NCI-H2107 (cell line): ENCODE results near the gene ACER3.
A peak's percentile ranks its signal among the peaks of the same experiment; 100 is the strongest.
"Not testable (repeated sequence)": the region's sequence is repeated elsewhere in the genome, so short reads cannot be mapped to it uniquely, and the experiment has no call there.

Experiments used
- DNase-seq: peaks from one replicate; lab custom pipeline; 2025; lab: John Stamatoyannopoulos, UW

Gene ACER3

DNA sequence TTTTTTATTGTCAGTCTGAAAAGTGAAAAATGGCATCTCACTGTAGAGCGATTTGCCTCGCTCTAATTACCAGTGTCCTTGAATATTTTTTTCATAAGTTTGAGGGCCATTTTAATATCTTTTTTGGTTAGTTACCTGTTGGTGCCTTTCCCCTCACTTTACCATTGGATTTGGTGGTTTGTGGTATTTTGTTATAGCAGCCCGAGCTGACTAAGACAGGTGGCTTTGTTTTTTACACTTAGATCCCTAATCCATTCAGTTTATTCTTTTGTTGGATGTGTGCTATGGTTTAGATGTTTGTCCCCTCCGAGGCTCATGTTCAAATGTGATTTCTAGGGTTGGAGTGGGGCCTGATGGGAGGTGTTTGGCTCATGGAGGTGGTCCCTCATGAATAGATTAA, 199.5 kb downstream of the ACER3 start:
- DNase-seq = no peak

DNA sequence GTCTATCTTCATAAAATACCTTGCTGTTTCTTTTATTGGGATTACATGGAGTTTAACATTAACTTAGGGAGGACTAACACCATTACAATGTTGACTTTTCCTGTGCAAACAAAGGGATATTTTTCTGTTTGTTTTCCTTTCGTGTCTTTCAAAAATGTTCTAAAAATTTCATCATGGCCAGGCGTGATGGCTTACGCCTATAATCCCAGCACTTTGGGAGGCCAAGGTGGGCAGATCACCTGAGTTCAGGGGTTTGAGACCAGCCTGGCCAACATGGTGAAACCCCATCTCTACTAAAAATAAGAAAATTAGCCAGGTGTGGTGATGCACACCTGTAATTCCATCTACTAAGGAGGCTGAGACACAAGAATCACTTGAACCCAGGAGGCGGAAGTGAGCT, 200.5 kb downstream of the ACER3 start:
- DNase-seq = not testable (repeated sequence)

DNA sequence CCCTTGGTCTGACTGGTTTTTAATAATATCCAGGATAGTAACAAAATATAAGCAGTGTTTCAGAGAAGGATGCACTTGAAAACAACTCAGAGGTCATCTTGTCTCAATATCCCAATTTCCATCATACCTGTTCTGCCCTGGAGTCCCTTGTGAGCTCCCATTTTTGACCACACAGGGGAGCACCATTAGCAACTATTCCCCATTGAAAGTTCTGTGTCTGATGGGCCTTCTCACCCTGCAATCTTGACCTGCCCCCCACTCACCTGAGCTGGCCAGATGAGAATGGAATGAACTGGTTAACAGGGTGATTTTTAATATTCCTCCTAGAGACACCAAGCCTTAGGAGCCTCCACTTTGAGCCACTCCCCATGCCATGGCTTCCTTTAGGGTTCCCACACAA, 202.2 kb downstream of the ACER3 start:
- no peak for DNase-seq

DNA sequence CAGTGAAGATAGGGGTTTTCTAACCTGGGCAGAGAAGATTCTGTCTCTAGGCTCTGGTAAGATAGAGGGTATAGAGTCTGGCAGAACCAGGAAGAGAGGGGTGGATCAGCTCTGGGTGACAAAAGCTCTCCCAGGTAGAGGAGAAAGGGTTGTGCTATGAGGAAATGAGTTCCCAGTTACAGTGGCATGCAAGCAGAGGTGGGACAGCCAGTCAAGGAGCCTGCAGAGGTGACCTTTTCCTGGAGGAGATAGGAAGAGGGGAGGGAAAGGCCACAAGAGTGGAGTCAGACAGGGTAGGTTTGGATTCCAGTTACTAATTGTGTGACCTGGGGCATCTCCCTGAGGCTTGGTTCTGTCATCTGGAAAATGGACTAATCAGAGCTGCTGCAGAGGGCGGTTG, 202.7 kb downstream of the ACER3 start:
- DNase-seq = no peak

DNA sequence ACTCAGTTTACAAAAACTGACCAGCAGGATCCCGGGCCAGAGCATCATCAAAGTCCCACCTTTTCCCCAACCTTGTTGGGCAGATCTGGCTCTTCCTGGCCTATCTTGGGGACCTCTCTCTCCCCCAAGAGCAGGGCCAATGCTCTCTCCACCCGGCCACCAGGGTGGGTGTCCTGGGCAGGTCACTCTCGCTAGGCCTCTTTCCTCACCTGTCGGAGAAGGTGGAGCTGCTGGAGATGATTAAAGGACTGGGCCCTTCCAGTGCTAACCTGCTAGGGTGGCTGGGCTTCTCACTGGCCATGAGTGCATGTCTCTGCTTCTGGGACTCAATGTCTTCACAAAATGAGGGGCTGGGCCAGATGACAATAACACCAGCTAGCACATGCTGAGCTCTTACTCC, 203.1 kb downstream of the ACER3 start:
- DNase-seq = no peak

DNA sequence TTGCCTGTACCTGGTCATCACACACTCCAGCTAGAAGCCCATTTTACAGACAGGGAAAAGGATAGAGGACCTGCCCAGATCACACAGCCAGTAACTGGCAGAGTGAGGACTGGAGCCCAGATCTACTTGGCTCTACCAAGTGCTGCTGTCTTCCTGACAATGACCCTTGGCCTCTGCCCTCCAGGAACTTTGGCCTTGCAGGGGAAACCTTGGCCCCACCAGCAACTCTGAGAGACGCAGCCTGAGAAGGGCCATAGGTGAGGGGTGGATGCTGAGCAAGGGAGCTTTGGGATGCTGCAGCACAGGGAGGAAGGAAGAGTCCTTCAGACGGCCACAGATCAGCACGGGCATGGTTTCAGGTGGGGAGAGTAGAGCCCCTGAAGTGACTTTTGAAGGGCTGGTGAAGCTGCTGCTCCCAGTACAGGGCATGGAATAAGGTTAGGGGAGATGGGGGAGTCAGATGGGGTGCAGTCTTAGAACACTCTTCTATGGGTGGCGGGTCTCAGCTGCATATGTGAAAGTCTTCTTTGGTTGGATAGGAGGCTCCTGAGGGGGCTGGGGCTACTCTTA, 204.0 kb downstream of the ACER3 start:
- DNase-seq = no peak

DNA sequence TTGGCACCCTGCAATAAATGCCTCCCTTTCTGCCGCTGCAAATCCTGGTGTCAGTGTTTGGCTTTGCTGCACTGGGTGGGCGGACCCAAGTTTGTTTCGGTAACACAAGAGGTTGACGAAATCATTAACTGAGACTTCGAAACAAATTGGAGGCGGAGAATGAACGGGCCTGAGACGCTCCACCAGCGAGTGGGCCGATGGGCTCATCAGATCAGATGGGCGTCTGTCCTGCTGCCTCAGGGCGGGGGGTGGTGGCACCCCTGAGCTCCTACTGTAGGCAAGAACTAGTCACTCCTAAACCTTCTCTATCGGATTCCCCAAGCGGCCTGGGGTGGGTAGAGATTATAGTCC, 205.1 kb downstream of the ACER3 start:
- DNase-seq = no peak

DNA sequence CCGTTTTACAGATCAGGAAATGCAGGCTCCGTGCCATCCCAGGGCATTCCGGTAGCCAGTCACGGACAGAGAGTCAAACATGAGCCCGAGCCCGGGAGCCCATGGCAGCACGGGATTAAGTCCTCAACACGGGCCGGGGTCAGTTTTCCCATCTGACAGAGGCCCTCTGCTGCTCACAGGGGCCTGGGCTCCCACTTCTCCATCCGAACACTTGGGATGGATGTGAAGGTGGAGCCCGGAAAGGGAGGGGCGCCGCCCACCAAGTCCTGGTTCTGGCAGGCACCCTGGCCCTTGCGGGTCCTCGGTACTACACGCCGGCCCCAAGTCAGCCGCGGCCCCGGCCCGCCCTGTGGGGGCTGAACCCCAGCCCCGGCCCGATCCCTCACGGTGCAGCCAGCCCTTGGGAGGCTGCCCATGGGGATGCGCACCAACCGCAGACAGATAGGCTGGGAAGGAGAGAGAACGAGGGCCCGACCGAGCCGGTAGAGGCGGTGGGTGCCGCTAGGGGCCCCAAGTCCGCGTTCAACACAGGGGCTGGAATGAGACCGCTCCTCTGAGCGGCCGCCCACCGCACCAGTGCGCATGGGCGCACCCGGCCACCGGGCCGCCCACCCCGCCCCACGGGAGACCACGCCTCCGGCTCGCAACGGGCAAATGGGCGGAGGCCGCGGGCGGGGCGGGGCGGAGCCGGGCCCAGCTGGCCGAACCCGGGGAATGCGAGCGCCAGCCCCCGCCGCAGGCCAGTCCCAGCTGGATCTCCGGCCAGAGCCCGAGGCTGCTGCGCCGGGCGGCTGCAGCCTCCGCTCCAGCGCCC, 205.7 kb downstream of the ACER3 start, which contains the start of gene CAPN5:
CAPN5 (plus strand) TSS at position 743 of the 814 bp plus-strand sequence. CDS start 17,916 bp downstream, outside the sequence.
- peak; percentile 25 for DNase-seq

DNA sequence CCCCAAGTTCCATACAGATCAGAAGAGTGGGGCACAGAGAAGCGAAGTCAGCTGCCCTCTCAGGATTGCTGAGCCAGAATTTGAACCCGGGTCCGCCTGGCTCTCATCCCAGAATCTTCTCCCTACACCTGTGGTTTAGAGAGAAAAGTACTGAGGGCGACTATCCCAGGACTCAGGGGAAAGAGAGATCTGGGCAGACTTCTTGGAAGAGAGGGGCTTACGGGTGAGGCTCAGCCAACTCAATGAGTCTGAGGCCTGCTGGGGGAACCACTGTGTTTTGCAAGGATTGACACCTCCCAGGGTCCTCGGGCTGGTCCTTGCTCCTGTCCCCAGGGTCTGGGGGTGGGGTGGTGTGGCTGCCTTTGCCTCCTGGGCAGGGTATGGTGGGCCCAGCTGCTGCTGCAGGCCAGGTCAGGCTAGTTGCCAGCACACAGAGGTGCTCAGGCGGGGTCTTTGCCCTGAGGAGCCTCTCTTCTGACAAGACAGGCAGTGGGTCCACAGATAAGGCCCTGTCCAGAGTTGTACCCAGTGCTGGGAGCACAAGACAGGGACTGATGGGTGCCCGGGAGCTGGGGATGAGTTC, 207.2 kb downstream of the ACER3 start:
- DNase-seq = no peak

DNA sequence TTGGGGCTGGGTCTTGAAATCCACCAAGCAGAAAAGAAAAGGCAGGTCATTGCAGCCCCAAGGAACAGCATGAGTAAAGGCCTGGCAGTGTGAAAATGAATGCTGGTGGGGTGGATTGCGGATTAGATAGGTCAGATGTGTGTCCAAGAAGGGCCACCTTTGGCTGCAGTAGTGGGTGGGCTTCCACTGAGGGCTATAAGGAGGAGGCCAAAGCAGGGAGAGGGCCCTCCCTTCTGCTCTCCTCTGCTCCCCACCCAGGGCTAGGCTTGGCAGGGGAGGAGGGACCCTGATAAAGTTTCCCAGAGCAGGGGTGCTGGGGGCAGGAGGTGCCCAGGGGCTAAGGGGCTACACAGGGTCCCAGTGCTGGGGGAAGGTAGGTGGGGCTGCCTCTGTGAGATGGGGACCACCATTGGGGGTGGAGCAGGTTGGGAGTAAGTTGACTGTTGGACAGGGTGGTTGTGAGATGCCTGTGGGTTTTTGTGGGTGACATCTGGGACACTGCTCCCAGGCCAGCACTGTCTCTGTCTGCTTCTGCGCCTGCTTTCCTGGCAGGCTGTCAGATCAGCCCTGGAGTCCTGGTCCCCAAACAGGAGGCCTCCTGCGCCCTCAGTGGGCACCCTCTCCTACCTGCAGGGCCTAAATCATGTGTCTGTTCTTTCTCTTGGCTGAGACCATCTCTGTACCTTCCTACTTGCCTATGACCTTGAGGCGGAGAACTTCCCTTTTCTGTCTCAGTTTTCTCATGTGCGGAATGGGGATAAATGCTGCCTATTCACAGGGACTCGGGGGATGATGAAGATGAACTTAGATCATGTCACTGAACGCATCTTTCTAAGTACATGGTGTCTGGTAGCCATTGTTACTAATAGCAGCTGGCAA, 208.0 kb downstream of the ACER3 start:
- no peak for DNase-seq

DNA sequence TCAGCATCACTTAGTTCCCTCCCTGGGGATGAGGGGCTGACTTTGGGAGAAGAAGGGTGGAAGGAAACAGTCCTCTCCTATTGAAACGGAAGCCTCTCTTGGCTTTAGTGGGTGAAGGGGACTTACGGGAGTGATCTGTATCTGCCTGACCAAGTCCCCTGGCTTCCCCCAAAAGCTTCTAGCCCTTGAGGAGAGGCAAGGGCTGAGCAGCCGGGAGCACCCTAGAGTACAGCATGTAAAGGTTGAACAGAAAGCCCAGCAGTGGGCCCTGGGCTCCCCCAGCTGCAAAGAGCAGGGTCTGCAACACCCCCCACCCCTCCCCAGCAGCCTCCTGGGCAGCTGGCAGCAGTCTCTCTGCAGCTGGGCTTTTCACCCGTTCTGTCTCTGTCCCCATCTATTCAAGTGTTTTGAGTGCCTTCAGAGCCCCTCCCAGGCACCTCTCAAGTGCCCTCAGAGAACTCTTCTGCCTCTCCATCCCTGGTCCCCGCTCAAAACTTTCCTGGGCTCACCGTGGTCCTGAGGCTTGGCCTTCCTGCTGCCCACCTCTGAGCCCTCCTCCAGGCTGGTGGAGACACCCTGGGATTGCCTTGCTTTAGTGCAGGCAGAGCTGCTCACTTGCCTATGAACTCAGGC, 208.7 kb downstream of the ACER3 start:
- no peak for DNase-seq

DNA sequence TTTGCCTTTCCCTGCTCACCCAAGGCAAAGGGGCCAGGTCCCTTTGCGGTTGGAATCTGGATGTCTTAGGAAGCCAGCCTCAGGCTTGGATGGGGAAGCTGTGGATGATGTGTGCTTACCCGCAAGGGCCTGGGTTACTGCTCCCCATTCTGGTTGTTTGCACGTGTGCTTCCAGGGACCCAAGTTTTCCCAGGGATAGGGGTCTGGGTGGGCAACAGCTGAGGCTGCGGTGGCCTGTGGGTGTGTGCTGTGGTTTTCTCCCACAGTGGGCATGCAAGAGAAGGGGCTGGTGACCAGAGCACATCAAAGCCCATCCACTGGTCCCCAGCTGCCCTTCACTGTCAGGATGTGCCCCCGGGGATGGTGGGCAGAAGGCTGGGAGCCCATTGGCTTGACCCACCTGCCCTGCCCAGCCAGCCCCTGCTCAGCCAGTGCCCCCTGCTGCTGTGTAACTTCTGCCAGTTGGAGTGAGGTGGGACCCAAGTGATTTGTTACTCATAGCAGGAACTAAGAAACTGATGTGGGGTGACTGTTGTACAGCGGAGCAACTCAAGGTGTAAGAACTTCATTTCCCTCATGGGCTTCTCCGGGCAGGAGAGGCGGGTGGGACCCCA, 209.4 kb downstream of the ACER3 start:
- DNase-seq = no peak

DNA sequence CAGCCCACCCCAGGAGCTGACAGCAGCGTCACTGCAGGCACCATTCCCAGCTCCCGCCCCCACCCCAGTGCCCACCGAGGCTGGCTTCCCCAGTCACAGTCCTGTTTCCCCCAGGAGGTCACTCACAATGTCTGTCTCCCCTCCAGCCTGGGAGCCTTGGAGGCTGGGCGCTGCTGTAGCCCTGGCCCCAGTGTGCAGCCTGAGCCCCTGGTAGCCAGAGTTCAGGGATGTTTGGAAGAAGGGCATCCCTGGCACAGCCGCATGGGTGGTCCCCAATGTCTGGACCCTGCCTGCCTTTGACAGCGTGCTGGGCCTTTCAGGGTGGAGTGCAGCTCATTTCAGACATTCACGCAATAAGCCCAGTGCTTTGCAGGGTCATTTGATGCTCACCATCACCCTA, 210.4 kb downstream of the ACER3 start:
- no peak for DNase-seq

DNA sequence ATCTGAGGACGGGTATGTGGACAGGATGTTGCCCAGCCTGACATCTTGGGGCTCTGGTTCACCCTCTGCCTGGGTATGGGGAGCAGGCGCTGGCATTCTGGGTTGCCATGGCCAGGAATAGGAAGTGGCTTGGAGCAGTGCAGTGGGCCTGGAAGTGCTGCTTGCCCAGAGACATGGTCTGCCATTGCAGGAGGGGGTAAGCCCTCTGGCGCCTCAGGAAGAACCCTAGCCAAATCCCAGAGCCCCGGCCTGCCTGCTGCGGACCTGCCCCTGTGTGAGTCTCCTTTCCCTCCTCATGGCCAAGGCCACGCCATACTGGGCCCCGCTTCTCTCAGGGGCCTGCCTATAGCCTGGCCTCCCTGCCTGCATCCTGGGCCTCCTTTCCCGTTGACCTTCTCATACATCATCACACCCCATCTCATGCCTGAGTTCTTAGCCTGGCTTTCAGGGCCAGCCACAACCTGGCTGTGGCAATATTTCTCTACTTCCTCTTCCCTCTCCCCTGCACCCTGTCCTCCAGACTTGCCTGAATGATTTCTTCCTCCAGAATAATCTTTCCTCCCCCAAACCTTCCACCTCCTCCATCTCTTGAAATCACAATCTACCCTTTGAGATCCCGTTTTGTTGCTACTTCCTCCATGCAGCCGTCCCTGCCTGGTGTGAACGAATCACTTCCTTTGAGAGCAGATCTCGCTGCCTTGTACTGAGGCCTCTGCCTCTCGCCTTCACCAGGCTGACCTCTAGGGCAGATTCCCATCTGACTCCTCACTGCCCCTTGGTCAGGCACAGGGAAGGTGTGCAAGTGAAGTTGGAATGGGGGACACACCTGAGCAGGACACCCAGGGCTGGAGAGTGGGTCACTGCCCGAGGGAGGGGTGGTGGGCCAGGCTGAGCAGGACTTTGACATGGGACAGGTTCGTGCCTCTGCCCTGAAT, 211.2 kb downstream of the ACER3 start:
- no peak for DNase-seq

DNA sequence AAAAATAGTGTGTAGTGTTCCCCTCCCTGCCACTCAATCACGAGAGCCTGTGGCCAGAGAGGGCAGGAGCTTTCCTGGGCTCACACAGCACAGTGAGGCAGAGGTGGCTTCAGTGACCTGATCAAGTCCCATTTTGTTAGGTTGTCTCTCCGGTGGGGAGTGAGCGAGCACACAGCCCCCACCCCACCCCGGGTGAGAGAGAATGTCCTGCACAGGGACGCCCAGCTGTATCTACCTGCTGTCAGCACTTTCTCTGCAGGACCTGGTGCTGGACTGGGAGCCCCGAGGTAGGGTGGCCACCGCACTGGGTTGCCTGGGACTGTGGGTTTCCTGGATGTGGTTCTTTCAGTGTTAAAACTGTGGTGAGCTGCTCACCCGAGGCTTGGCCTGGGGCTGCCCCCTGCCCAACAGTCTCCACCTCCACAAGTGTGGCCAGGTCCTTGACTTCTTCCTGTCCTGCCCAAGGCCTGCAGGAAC, 212.2 kb downstream of the ACER3 start:
- no peak for DNase-seq

DNA sequence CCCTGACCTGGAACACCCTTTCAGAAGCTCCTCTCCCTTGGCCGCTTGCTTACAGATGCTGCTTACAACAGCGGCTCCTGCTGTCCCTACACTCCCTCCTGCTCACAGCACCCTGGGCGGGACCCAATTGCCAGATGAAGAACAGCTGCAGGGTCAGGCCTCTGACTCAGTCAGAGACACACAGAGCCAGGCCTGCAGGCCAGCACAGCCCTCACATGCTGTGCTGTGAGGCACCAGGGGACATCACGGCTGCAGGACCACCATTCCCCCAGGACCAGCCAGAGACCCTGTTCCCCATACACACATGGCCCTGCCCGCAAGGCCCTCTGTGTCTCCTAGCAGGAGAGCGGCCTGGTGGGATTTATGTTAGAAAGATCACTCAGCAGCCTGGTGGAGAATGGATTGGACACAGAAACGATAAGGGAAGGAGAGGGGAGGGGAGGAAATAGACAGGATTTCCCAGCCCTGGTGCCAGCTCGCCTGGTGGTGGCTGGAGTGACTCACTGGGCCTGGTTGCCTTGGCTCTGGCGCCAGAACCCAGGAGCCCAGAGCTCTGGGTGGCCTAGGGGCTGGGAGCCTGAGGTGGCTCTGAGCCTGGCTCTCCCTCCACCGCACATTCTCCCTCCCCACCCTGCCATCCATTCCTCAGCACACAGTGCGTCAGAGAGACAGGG, 212.7 kb downstream of the ACER3 start:
- DNase-seq = no peak

DNA sequence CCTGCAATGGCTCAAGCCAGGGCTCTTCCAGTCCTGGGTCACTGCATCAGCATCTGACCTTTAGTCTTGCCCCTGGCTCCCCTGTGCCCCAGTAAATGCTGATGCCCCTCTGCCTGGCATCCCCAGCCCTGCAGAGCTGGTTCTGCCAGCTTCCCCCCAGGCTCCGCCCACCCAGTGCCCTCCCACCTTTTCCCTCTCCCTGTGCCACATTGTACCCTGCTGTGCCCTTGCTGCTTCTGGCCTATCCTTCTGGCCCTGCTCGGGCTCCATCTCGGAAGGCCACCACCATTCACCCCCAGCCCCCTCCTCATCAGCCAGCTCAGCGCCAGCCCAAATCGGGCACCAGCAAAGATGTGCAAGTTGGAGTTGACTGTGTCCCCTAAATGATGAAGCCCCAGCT, 213.5 kb downstream of the ACER3 start:
- DNase-seq = no peak

DNA sequence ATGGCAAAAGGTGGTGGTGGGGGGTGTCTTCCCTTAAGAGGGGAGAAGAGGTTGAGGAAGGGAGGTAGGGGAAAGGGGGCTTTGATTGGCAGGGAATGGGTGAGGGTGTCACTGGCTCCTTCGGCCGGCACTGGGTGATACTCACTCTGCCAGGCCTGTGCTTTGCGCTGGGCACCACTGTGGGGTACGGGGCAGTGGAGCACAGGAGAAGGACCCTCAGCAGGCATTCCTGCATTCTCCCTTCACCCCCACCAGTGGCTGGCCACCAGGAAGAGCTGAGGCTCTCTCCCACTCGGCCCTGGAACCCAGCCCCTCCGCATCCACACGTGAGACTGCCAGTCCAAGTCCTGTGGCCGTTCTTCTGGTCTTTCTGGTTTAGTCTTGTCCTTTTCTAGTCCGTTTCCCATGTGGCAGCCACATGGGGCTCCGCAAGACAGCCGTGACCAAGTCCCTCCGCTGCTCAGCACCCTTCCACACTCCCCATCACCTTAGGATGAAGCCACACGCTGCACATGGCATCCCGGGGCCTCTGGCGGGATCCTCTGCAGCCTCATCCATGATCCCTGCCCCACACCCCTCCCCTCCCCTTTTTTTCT, 214.0 kb downstream of the ACER3 start:
- DNase-seq = no peak

DNA sequence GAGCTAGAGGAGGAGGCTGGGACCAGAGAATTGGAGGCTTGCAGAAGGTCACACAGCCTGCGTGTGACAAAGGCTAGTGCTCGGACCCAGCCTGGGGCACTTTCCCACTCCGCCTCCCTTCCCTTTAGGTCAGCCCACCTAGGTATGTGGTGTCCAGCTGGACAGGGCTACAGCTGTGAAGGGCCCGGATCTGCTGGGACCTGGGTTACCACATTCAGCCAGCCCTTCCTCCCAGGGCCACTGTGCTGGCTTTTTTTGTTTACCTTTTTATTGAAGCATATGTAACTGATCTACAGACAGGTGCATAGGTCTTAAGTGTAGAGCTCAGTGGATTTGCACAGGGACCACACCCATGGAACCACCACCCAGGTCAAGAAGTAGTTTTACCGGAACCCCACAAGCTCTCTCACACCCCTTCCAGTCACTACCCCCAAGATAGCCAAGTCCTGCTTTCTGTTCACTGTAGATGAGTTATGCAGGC, 214.7 kb downstream of the ACER3 start:
- no peak for DNase-seq
